HCT116 (cell line): Measurements from ENCODE around the gene MAML2. TPM values are rescaled to one million over a fixed set of nuclear protein-coding genes. Genes with fewer than 3 reads are reported as not detected.

ENCODE experiments used
- ATAC-seq: fragments of 200-7000 bp; cut with Tn5 transposase; 2 replicates; pipeline ENCODE4 v1.9.1; 2020; ENCODE audit warnings: mild to moderate bottlenecking, moderate library complexity
- BruUV-seq: library from RNA; stranded (reverse); fragments of 400-500 nt; replicated peaks from 2 replicates; lab custom pipeline; 2021; lab: Mats Ljungman, UMichigan
- CTCF ChIA-PET: fragments of 300-600 bp; sonication (Branson Sonifier 250); formaldehyde crosslinking; loops from one replicate; lab custom pipeline; 2021; ENCODE audit warnings: antibody characterized with exemption; lab: Charles Lee
- POLR2A ChIA-PET: fragments of 300-600, 350-600 bp; sonication (Branson Sonifier 250); formaldehyde crosslinking; loops from one replicate; lab custom pipeline; 2021; ENCODE audit warnings: antibody characterized with exemption; lab: Charles Lee
- RAD21 ChIA-PET, 2 experiments: fragments of 300-600 bp; sonication (Branson Sonifier 250); formaldehyde crosslinking; loops; one replicate each; lab custom pipeline; 2023; ENCODE audit warnings: low total read pairs in 2 of 2; ENCODE audit not compliant: uncharacterized antibody in 2 of 2, unreplicated experiment in 2 of 2, low non-redundant PET in 1 of 2; lab: Charles Lee
- DNase-seq: peaks from one replicate; pipeline ENCODE4 v3.0.0-alpha.2; 2010; ENCODE audit warnings: low read depth, low spot score
- H2AFZ ChIP-seq: fragments of 200-600 bp; shearing (Covaris generic), sonication (generic); 2 replicates; pipeline ENCODE4 v1.6.1; 2017; ENCODE audit warnings: low read depth, mixed run types, mixed read lengths, antibody characterized with exemption, low read length; ENCODE audit not compliant: poor library complexity, severe bottlenecking
- H3K27ac ChIP-seq: 2 replicates; pipeline ENCODE4 v1.5.1; 2012; ENCODE audit warnings: low read depth, low read length
- H3K27me3 ChIP-seq: fragments of 200-600 bp; sonication (generic); 2 replicates; pipeline ENCODE4 v1.6.1; 2016; ENCODE audit warnings: mixed run types, low read length, mixed read lengths; ENCODE audit not compliant: insufficient read depth
- H3K36me3 ChIP-seq, 2 experiments: fragments of 200-500 bp in 1 of 2; fragments of 200-600 bp in 1 of 2; sonication (Bioruptor generic) in 1 of 2; sonication (generic) in 1 of 2; 2 replicates each; pipeline versions ENCODE4 v1.5.1 to v1.6.1; 2014 to 2016; ENCODE audit warnings: low read length in 2 of 2, inconsistent platforms in 1 of 2, mixed read lengths in 1 of 2, mixed run types in 1 of 2; ENCODE audit not compliant: insufficient read depth in 2 of 2, control insufficient read depth in 1 of 2
- H3K4me1 ChIP-seq, 2 experiments: fragments of 200-600 bp in 1 of 2; sonication (generic) in 1 of 2; 2 replicates each; pipeline versions ENCODE4 v1.5.1 to v1.6.1; 2012 to 2017; ENCODE audit warnings: low read length in 2 of 2, inconsistent platforms in 1 of 2, mild to moderate bottlenecking in 1 of 2, mixed read lengths in 1 of 2, mixed run types in 1 of 2, moderate library complexity in 1 of 2; ENCODE audit not compliant: insufficient read depth in 2 of 2, control insufficient read depth in 1 of 2
- H3K4me2 ChIP-seq: fragments of 200-600 bp; sonication (generic); 2 replicates; pipeline ENCODE4 v1.6.1; 2017; ENCODE audit warnings: mixed run types, low read length, mixed read lengths
- H3K4me3 ChIP-seq, 2 experiments: fragments of 200-600 bp in 1 of 2; sonication (generic) in 1 of 2; replicated peaks in 1 of 2; 2 replicates each; pipeline ENCODE4 v1.5.1; 2011 to 2016; ENCODE audit warnings: low read length in 2 of 2, control low read depth in 1 of 2, low read depth in 1 of 2, mild to moderate bottlenecking in 1 of 2, mixed read lengths in 1 of 2, mixed run types in 1 of 2
- H3K79me2 ChIP-seq: fragments of 200-600 bp; sonication (generic); 2 replicates; pipeline ENCODE4 v1.6.1; 2017; ENCODE audit warnings: mild to moderate bottlenecking, mixed run types, low read length, moderate library complexity, mixed read lengths; ENCODE audit not compliant: insufficient read depth
- H3K9ac ChIP-seq: fragments of 200-600 bp; sonication (generic); 2 replicates; pipeline ENCODE4 v1.6.1; 2016; ENCODE audit warnings: low read length, mixed read lengths
- H3K9me2 ChIP-seq: fragments of 200-600 bp; sonication (generic), shearing (Covaris generic); 2 replicates; pipeline ENCODE4 v1.6.1; 2017; ENCODE audit warnings: mixed run types, mild to moderate bottlenecking, moderate library complexity; ENCODE audit not compliant: insufficient read depth
- H3K9me3 ChIP-seq, 2 experiments: fragments of 200-500 bp in 1 of 2; fragments of 200-600 bp in 1 of 2; sonication (Bioruptor generic) in 1 of 2; sonication (generic) in 1 of 2; 2 replicates each; pipeline ENCODE4 v1.6.1; 2014 to 2017; ENCODE audit warnings: low read length in 2 of 2, mixed read lengths in 2 of 2, inconsistent platforms in 1 of 2, low read depth in 1 of 2, mild to moderate bottlenecking in 1 of 2, mixed run types in 1 of 2, moderate library complexity in 1 of 2; ENCODE audit not compliant: control insufficient read depth in 1 of 2, insufficient read depth in 1 of 2
- H4K20me1 ChIP-seq: fragments of 200-600 bp; sonication (generic), shearing (Covaris generic); 2 replicates; pipeline ENCODE4 v1.6.1; 2017; ENCODE audit warnings: mixed run types, mild to moderate bottlenecking, moderate library complexity; ENCODE audit not compliant: insufficient read depth
- ATF3 ChIP-seq: IDR thresholded peaks from 2 replicates; pipeline ENCODE4 v1.6.1; 2012
- CBX3 ChIP-seq: IDR thresholded peaks from 2 replicates; pipeline ENCODE4 v1.6.1; 2012; ENCODE audit warnings: low read depth
- CTCF ChIP-seq, 3 experiments: fragments of 200-600 bp in 1 of 3; sonication (generic) in 1 of 3; IDR thresholded peaks in 2 of 3; conservative IDR thresholded peaks in 1 of 3; 2 replicates each; pipeline ENCODE4 v1.5.1; 2012 to 2017; ENCODE audit warnings: low read depth in 2 of 3, low read length in 2 of 3, antibody characterized with exemption in 1 of 3, borderline replicate concordance in 1 of 3, control low read depth in 1 of 3, mild to moderate bottlenecking in 1 of 3, mixed read lengths in 1 of 3, mixed run types in 1 of 3, moderate library complexity in 1 of 3; ENCODE audit not compliant: insufficient read depth in 1 of 3
- EGR1 ChIP-seq: IDR thresholded peaks from 2 replicates; pipeline ENCODE4 v1.6.1; 2012; ENCODE audit warnings: low read depth
- ELF1 ChIP-seq: IDR thresholded peaks from 2 replicates; pipeline ENCODE4 v1.6.1; 2012; ENCODE audit warnings: low read depth, borderline replicate concordance
- EZH2 ChIP-seq: fragments of 200-600 bp; sonication (generic); IDR thresholded peaks from 2 replicates; pipeline ENCODE4 v1.6.1; 2017; ENCODE audit warnings: antibody characterized with exemption, mixed run types
- EZH2phosphoT487 ChIP-seq: fragments of 200-600 bp; IDR thresholded peaks from 2 replicates; pipeline ENCODE4 v1.6.1; 2018; ENCODE audit warnings: antibody characterized with exemption, borderline replicate concordance
- POLR2AphosphoS5 ChIP-seq: IDR thresholded peaks from 2 replicates; pipeline ENCODE4 v1.6.1; 2011; ENCODE audit warnings: mild to moderate bottlenecking, low read depth, low read length, moderate library complexity
- RAD21 ChIP-seq: IDR thresholded peaks from 2 replicates; pipeline ENCODE4 v1.6.1; 2012; ENCODE audit warnings: low read depth, mild to moderate bottlenecking
- REST ChIP-seq: IDR thresholded peaks from 2 replicates; pipeline ENCODE4 v1.6.1; 2012; ENCODE audit warnings: low read depth
- SRF ChIP-seq: IDR thresholded peaks from 2 replicates; pipeline ENCODE4 v1.6.1; 2012; ENCODE audit warnings: low read depth
- TCF7L2 ChIP-seq: IDR thresholded peaks from 2 replicates; pipeline ENCODE4 v1.7.0; 2011; ENCODE audit warnings: borderline replicate concordance, inconsistent platforms; ENCODE audit not compliant: insufficient read depth, insufficient read length; ENCODE audit errors: extremely low read depth
- ZNF274 ChIP-seq: fragments of 200-500 bp; sonication (Bioruptor generic); IDR thresholded peaks from 2 replicates; pipeline ENCODE4 v1.6.1; 2014; ENCODE audit warnings: mild to moderate bottlenecking, low read depth, low read length, inconsistent platforms
- intact Hi-C: fragments of 100-400 bp; cut with micrococcal nuclease; formaldehyde crosslinking; loops from 2 replicates; pipeline ENCODE4 v1.10.0; 2022
- total RNA-seq: library from RNA; stranded (reverse); gene quantifications from one replicate; pipeline ENCODE4 v1.2.1, GENCODE V29; 2021; ENCODE audit not compliant: unreplicated experiment

Gene MAML2
- total RNA-seq, 1 experiment from 2014 or later: 2.6 TPM

GRCh38 chr11:96282625-96283220, 60.3 kb downstream of the MAML2 start:
- Histone ChIP-seq H2AFZ (no peak overlapping the region), H3K79me2 (no peaks in the 10 kb centered on the region), H3K4me3 (no peak overlapping the region), H4K20me1 (no peaks in the 10 kb centered on the region), H3K9me3 (no peaks in the 10 kb centered on the region), H3K36me3 (no peaks in the 10 kb centered on the region), H3K27ac (no peak overlapping the region), H3K4me1 (peaks cover 9 to 28% of the 10 kb centered on the region in 2 experiments), H3K9ac (no peak overlapping the region), H3K9me2 (no peaks in the 10 kb centered on the region), H3K4me2 (no peak overlapping the region), H3K27me3 (no peaks in the 10 kb centered on the region)
- no peak for ATAC-seq
- BruUV-seq: no TSS peak
- ChIA-PET RAD21 (no interaction called here), POLR2A (no interaction called here), CTCF (no interaction called here)
- DNase-seq: no peak
- intact Hi-C loops: no loop called here
- TF ChIP-seq EZH2phosphoT487: no peak
- no peak for TF ChIP-seq EZH2
- TF ChIP-seq EGR1: no peak
- no peak for TF ChIP-seq CTCF (IDR thresholded peaks at IDR 0.05 in 2 of 3, conservative IDR thresholded peaks at IDR 0.05 in 1 of 3; ENCODE audit: borderline replicate concordance in 1 of 3, insufficient read depth in 1 of 3, low read depth in 2 of 3, low read length in 2 of 3)
- TF ChIP-seq CBX3: no peak
- TF ChIP-seq TCF7L2: no peak
- no peak for TF ChIP-seq RAD21
- no peak for TF ChIP-seq ATF3
- no peak for TF ChIP-seq SRF
- TF ChIP-seq REST: no peak
- no peak for TF ChIP-seq POLR2AphosphoS5
- no peak for TF ChIP-seq ELF1
- TF ChIP-seq ZNF274: no peak
